A549 (cell line): ENCODE results near the gene DPH5. TPM values are rescaled to one million over a fixed set of nuclear protein-coding genes. Genes with fewer than 3 reads are reported as not detected.

Experiments used
- ATAC-seq, 2 experiments: fragments of 200-7000 bp in 1 of 2; fragments of >200 bp in 1 of 2; cut with Nextera tagmentation in 1 of 2; cut with Tn5 transposase in 1 of 2; 3 replicates each; pipeline versions ENCODE4 v1.8.0 to v1.9.1; 2018 to 2020; ENCODE audit warnings: mild to moderate bottlenecking in 1 of 2, moderate library complexity in 1 of 2
- CTCF ChIA-PET: fragments of 300-600 bp; sonication (Branson Sonifier 250); formaldehyde crosslinking; extraction: SDS; loops from one replicate; lab custom pipeline; 2021; ENCODE audit warnings: antibody characterized with exemption, inconsistent platforms; lab: Yijun Ruan, JAX
- POLR2A ChIA-PET: fragments of 350-600 bp; formaldehyde crosslinking; extraction: SDS; loops from one replicate; lab custom pipeline; 2021; ENCODE audit warnings: antibody characterized with exemption, inconsistent platforms; lab: Yijun Ruan, JAX
- DNase-seq, 2 experiments: peaks; one replicate each; pipeline versions ENCODE4 v3.0.0 to v3.0.0-alpha.2; 2011 to 2016; ENCODE audit warnings: low read depth in 1 of 2, low spot score in 1 of 2
- FAIRE-seq: peaks from 2 replicates; lab custom pipeline; 2011; peaks lifted over from hg19 to GRCh38; lab: Jason Lieb, UNC
- H3K27ac ChIP-seq, 2 experiments: fragments of >200 bp; sonication (Bioruptor Twin); formaldehyde crosslinking; 3 replicates each; pipeline ENCODE4 v1.5.1; 2016 to 2017
- H3K4me1 ChIP-seq: fragments of >200 bp; sonication (Bioruptor Twin); formaldehyde crosslinking; 3 replicates; pipeline ENCODE4 v1.6.1; 2016
- H3K4me2 ChIP-seq: fragments of >200 bp; sonication (Bioruptor Twin); formaldehyde crosslinking; 3 replicates; pipeline ENCODE4 v1.6.1; 2016
- H3K4me3 ChIP-seq: fragments of >200 bp; sonication (Bioruptor Twin); formaldehyde crosslinking; 3 replicates; pipeline ENCODE4 v1.5.1; 2016
- H3K9me3 ChIP-seq: fragments of >200 bp; sonication (Bioruptor Twin); formaldehyde crosslinking; 3 replicates; pipeline ENCODE4 v1.6.1; 2016
- BHLHE40 ChIP-seq: IDR thresholded peaks from 2 replicates; pipeline ENCODE4 v1.6.1; 2012; ENCODE audit warnings: low read depth, low read length, inconsistent platforms
- CBX8 ChIP-seq: fragments of 200-600 bp; sonication (generic); IDR thresholded peaks from 2 replicates; pipeline ENCODE4 v1.6.1; 2016
- CHD4 ChIP-seq: fragments of 200-600 bp; sonication (generic); IDR thresholded peaks from 2 replicates; pipeline ENCODE4 v1.6.1; 2016; ENCODE audit warnings: antibody characterized with exemption, mild to moderate bottlenecking, borderline replicate concordance
- ESRRA ChIP-seq: fragments of 150-350 bp; IDR thresholded peaks from 2 replicates; pipeline ENCODE4 v1.6.1; 2014; ENCODE audit warnings: mild to moderate bottlenecking, low read length, borderline replicate concordance
- FOSL2 ChIP-seq, 2 experiments: fragments of 450-650 bp in 1 of 2; fragments of >200 bp in 1 of 2; sonication (Bioruptor Twin) in 1 of 2; formaldehyde crosslinking; IDR thresholded peaks; 2 replicates each; pipeline versions ENCODE4 v1.5.0 to v1.6.1; 2016 to 2020; ENCODE audit warnings: mild to moderate bottlenecking in 1 of 2, moderate library complexity in 1 of 2
- JUN ChIP-seq, 2 experiments: fragments of >200 bp; sonication (Bioruptor Twin); formaldehyde crosslinking; IDR thresholded peaks; 2 replicates in 1 of 2; 3 replicates in 1 of 2; pipeline ENCODE4 v1.6.1; 2016 to 2017
- MAFK ChIP-seq: fragments of 450-650 bp; IDR thresholded peaks from 2 replicates; pipeline ENCODE4 v1.6.1; 2014; ENCODE audit not compliant: partially characterized antibody
- NR3C1 ChIP-seq: fragments of >200 bp; sonication (Bioruptor Twin); formaldehyde crosslinking; IDR thresholded peaks from 3 replicates; pipeline ENCODE4 v1.6.1; 2017
- POLR2A ChIP-seq: IDR thresholded peaks from 2 replicates; pipeline ENCODE4 v1.6.1; 2012; ENCODE audit warnings: mild to moderate bottlenecking, low read length
- RARB ChIP-seq: fragments of 250-450 bp; sonication (Bioruptor Pico); IDR thresholded peaks from 2 replicates; pipeline ENCODE4 v1.8.0; 2021; ENCODE audit warnings: mild to moderate bottlenecking, moderate library complexity
- RCOR1 ChIP-seq: fragments of 150-350 bp; IDR thresholded peaks from 2 replicates; pipeline ENCODE4 v1.6.1; 2014; ENCODE audit warnings: antibody characterized with exemption, low read length, low read depth
- RFX5 ChIP-seq: fragments of 450-650 bp; IDR thresholded peaks from 2 replicates; pipeline ENCODE4 v1.7.1; 2014; ENCODE audit warnings: antibody characterized with exemption, mild to moderate bottlenecking, moderate library complexity
- SMC3 ChIP-seq: fragments of >200 bp; sonication (Bioruptor Twin); formaldehyde crosslinking; IDR thresholded peaks from 3 replicates; pipeline ENCODE4 v1.6.1; 2018; ENCODE audit warnings: inconsistent platforms
- SREBF2 ChIP-seq: fragments of 450-650 bp; IDR thresholded peaks from 2 replicates; pipeline ENCODE4 v1.6.1; 2014; ENCODE audit warnings: mild to moderate bottlenecking, moderate library complexity
- ZFP36 ChIP-seq: fragments of 450-650 bp; IDR thresholded peaks from 2 replicates; pipeline ENCODE4 v1.6.1; 2014; ENCODE audit warnings: borderline replicate concordance; ENCODE audit not compliant: partially characterized antibody
- ZSCAN20 ChIP-seq: fragments of 250-450 bp; sonication (Bioruptor Pico); IDR thresholded peaks from 2 replicates; pipeline ENCODE4 v1.8.0; 2022; ENCODE audit warnings: mild to moderate bottlenecking, moderate library complexity
- WGBS: methylation state at CpG from one replicate; pipeline ENCODE4 v1.1.6; 2017; ENCODE audit errors: missing lambda C conversion rate; 5-methylcytosine and 5-hydroxymethylcytosine counted together
- polyA plus RNA-seq, 4 experiments: library from polyadenylated mRNA; depleted of rRNA in 3 of 4; stranded (reverse); fragments of >200 nt; fragmentation: RNase III in 1 of 4; extraction: RNeasy Plus Mini Kit Qiagen cat#74134 plus additional on column Dnase treatment in 1 of 4; gene quantifications; 2 replicates in 3 of 4; 3 replicates in 1 of 4; pipeline ENCODE4 v1.2.3, GENCODE V29; 2011 to 2017
- TF ChIP-seq, protein P1 (sequence below): IDR thresholded peaks from 2 replicates; pipeline ENCODE4 v1.6.1; 2012
- TF ChIP-seq, protein P2 (sequence below): IDR thresholded peaks from 2 replicates; pipeline ENCODE4 v1.6.1; 2012
- TF ChIP-seq, protein P3 (sequence below): fragments of 450-650 bp; IDR thresholded peaks from 2 replicates; pipeline ENCODE4 v1.6.1; 2014; ENCODE audit warnings: antibody characterized with exemption
- TF ChIP-seq, protein P4 (sequence below): fragments of >200 bp; sonication (Bioruptor Twin); formaldehyde crosslinking; IDR thresholded peaks from 3 replicates; pipeline ENCODE4 v1.6.1; 2016
- TF ChIP-seq, protein P5 (sequence below): fragments of 250-450 bp; sonication (Bioruptor Pico); IDR thresholded peaks from 2 replicates; pipeline ENCODE4 v1.5.0; 2021; ENCODE audit warnings: mild to moderate bottlenecking, moderate library complexity, borderline replicate concordance
- TF ChIP-seq, protein P6 (sequence below): fragments of 150-350 bp; IDR thresholded peaks from 2 replicates; pipeline ENCODE4 v1.6.1; 2014; ENCODE audit warnings: low read depth, mild to moderate bottlenecking, low read length

Gene DPH5
- polyA plus RNA-seq, 2 of the 4 experiments (the other 2 are of a cell fraction): 40.4 to 89.7 TPM

DNA sequence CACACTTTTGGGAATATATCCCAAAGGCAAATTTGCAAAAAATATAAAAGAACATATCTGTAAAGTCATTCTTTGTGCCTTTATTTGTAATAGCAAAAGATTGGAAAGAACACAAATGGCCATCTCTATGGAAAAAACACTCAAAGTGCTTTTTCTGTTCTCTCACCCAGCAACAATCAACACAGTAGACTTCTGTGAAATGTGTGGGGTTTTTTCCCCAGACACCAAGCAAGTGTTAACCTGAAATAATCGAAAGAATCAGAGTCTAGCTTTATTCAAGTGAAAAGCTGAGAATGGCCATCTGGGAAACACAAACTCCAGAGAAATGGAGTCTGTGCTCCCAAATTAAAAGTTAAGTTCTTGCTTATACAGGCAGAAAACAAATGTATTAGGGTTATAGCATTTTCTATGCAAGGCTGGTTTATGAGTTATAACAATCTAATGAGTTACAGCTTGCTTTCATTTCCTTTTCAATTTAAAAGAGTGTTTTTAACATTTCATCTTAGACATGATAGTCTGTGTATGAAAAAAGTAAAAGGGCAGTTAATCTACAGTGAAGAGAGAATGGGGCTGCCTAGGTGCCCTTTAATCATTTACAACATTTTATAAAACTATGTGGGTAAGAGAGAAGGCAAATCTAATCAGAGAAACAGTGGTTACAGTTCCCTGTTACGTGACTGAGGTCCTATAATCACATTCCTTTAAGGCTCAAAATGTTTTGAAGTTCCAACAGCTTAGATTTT, 83.1 kb downstream of the DPH5 start:
- ChIA-PET CTCF (interaction anchor here (2.3 kb wide), 1 partner anchor 346 kb away, joined by 7 read pairs; no protein-coding TSS in a partner anchor), POLR2A (no interaction called here)

DNA sequence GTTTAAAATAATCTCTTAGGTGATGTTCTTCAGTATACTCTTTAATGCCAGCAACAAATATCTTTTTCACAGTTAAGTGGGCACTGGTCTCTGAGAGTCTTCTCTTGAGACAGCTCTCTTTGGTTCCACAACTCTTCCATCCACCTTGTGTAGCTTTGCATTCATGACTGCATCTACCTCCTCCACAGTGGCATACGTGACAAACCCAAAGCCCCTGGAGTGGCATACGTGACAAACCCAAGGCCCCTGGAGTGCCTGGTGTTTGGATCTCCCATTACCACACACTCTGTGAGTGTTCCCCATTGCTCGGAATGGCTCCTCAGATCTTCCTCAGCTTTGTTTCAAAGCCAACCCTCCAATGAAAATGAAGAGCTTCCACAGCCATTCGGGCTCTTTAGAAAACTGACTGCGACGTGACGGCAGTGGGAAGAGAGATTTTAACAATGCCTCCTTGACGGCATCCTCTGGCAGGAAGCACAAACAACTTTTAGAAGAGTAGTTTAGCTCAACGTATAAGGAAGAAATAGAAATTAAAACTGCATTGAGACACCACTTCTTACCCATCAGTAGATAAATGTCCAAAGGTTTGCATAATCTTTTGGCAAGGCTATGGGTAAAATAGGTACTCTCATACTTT, 83.9 kb downstream of the DPH5 start:
- no peak overlapping the region for H3K4me2 ChIP-seq
- no peak for ATAC-seq
- H3K9me3 ChIP-seq: no peaks in the 10 kb centered on the region
- no peaks in the 10 kb centered on the region for H3K4me1 ChIP-seq
- no peak for TF ChIP-seq FOSL2 (IDR thresholded peaks at IDR 0.05)
- TF ChIP-seq FOSL2 (CRISPR knock-in tag; IDR thresholded peaks at IDR 0.05): no peak
- TF ChIP-seq, protein P1, sequence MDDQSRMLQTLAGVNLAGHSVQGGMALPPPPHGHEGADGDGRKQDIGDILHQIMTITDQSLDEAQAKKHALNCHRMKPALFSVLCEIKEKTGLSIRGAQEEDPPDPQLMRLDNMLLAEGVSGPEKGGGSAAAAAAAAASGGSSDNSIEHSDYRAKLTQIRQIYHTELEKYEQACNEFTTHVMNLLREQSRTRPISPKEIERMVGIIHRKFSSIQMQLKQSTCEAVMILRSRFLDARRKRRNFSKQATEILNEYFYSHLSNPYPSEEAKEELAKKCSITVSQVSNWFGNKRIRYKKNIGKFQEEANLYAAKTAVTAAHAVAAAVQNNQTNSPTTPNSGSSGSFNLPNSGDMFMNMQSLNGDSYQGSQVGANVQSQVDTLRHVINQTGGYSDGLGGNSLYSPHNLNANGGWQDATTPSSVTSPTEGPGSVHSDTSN: no peak
- no peak for TF ChIP-seq ESRRA
- TF ChIP-seq ZFP36: no peak
- TF ChIP-seq SMC3: no peak
- TF ChIP-seq MAFK: no peak
- no peak overlapping the region for H3K27ac ChIP-seq
- CTCF ChIA-PET: interaction anchor here (2.3 kb wide), 1 partner anchor 347 kb away, joined by 7 read pairs; no protein-coding TSS in a partner anchor
- FAIRE-seq: no peak
- POLR2A ChIA-PET: no interaction called here
- WGBS: 95% methylated on average over 9 of the region's 9 CpGs
- DNase-seq: no peak
- H3K4me3 ChIP-seq: no peak overlapping the region

More for the DNA sequence above, 83.1 kb downstream of the DPH5 start:
- no peak for DNase-seq
- no peak for FAIRE-seq
- 100% methylated on average over 2 of the region's 2 CpGs for WGBS
- Histone ChIP-seq H3K4me1 (no peaks in the 10 kb centered on the region), H3K4me2 (no peak overlapping the region), H3K4me3 (no peak overlapping the region), H3K27ac (no peak overlapping the region), H3K9me3 (no peaks in the 10 kb centered on the region)
- no peak for TF ChIP-seq RARB (CRISPR knock-in tag)
- TF ChIP-seq CBX8: no peak
- TF ChIP-seq POLR2A: no peak
- no peak for TF ChIP-seq JUN (IDR thresholded peaks at IDR 0.05)
- no peak for TF ChIP-seq ZSCAN20 (CRISPR knock-in tag)
- TF ChIP-seq, protein P2, sequence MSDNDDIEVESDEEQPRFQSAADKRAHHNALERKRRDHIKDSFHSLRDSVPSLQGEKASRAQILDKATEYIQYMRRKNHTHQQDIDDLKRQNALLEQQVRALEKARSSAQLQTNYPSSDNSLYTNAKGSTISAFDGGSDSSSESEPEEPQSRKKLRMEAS: no peak
- TF ChIP-seq ESRRA: no peak
- TF ChIP-seq RCOR1: no peak
- no peak for ATAC-seq

DNA sequence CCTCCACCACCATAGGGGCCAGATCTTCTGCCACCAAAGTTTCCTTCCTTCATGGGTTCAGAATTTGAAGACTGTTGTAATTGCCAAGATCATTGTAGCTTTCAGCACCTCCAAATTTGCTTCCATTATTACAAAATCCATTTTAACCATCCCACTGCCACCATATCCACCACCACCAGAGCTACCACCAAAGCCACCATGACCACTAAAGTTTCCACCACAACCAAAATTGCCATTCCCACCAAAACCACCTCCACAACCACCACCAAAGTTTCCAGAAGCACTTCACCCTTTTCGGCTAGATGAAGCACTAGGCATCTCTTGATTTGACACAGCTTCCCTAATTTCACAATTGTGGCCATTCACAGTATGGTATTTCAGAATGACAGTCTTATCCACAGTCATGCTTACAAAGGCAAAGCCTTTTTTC, 84.5 kb downstream of the DPH5 start:
- Histone ChIP-seq H3K4me3 (no peak overlapping the region), H3K27ac (no peak overlapping the region), H3K9me3 (no peaks in the 10 kb centered on the region), H3K4me2 (no peak overlapping the region), H3K4me1 (no peaks in the 10 kb centered on the region)
- ChIA-PET POLR2A (no interaction called here), CTCF (interaction anchor here (2.3 kb wide), 1 partner anchor 347 kb away, joined by 7 read pairs; no protein-coding TSS in a partner anchor)
- TF ChIP-seq, protein P3, sequence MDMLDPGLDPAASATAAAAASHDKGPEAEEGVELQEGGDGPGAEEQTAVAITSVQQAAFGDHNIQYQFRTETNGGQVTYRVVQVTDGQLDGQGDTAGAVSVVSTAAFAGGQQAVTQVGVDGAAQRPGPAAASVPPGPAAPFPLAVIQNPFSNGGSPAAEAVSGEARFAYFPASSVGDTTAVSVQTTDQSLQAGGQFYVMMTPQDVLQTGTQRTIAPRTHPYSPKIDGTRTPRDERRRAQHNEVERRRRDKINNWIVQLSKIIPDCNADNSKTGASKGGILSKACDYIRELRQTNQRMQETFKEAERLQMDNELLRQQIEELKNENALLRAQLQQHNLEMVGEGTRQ: no peak
- TF ChIP-seq NR3C1 (no peak), BHLHE40 (no peak), RFX5 (no peak), CHD4 (no peak), SREBF2 (no peak), POLR2A (no peak), JUN (IDR thresholded peaks at IDR 0.05) (no peak)
- TF ChIP-seq, protein P4, sequence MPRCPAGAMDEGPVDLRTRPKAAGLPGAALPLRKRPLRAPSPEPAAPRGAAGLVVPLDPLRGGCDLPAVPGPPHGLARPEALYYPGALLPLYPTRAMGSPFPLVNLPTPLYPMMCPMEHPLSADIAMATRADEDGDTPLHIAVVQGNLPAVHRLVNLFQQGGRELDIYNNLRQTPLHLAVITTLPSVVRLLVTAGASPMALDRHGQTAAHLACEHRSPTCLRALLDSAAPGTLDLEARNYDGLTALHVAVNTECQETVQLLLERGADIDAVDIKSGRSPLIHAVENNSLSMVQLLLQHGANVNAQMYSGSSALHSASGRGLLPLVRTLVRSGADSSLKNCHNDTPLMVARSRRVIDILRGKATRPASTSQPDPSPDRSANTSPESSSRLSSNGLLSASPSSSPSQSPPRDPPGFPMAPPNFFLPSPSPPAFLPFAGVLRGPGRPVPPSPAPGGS: no peak
- TF ChIP-seq, protein P5, sequence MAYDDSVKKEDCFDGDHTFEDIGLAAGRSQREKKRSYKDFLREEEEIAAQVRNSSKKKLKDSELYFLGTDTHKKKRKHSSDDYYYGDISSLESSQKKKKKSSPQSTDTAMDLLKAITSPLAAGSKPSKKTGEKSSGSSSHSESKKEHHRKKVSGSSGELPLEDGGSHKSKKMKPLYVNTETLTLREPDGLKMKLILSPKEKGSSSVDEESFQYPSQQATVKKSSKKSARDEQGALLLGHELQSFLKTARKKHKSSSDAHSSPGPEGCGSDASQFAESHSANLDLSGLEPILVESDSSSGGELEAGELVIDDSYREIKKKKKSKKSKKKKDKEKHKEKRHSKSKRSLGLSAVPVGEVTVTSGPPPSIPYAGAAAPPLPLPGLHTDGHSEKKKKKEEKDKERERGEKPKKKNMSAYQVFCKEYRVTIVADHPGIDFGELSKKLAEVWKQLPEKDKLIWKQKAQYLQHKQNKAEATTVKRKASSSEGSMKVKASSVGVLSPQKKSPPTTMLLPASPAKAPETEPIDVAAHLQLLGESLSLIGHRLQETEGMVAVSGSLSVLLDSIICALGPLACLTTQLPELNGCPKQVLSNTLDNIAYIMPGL (CRISPR knock-in tag): no peak
- TF ChIP-seq, protein P6, sequence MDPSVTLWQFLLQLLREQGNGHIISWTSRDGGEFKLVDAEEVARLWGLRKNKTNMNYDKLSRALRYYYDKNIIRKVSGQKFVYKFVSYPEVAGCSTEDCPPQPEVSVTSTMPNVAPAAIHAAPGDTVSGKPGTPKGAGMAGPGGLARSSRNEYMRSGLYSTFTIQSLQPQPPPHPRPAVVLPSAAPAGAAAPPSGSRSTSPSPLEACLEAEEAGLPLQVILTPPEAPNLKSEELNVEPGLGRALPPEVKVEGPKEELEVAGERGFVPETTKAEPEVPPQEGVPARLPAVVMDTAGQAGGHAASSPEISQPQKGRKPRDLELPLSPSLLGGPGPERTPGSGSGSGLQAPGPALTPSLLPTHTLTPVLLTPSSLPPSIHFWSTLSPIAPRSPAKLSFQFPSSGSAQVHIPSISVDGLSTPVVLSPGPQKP: no peak
- 100% methylated on average over 1 of the region's 1 CpG for WGBS
- ATAC-seq (no peak), DNase-seq (no peak), FAIRE-seq (no peak)
